RWPE1 (cell line): ENCODE data around the gene WDR19.

Experiments used
- CTCF ChIA-PET: fragments of 350-600 bp; sonication (Branson Sonifier 250); formaldehyde crosslinking; extraction: SDS; loops from one replicate; lab custom pipeline; 2021; lab: Yijun Ruan, JAX
- POLR2A ChIA-PET: fragments of 400-600 bp; formaldehyde crosslinking; extraction: SDS; loops from one replicate; lab custom pipeline; 2020; ENCODE audit warnings: antibody characterized with exemption; ENCODE audit not compliant: low non-redundant PET; lab: Yijun Ruan, JAX
- DNase-seq: peaks from one replicate; pipeline ENCODE4 v3.0.0; 2012; ENCODE audit warnings: low spot score
- H3K27ac ChIP-seq: fragments of 450-650 bp; 2 replicates; pipeline ENCODE4 v1.5.1; 2017
- CTCF ChIP-seq: fragments of 450-650 bp; conservative IDR thresholded peaks from 2 replicates; pipeline ENCODE4 v1.5.1; 2017; ENCODE audit warnings: low read depth, mild to moderate bottlenecking

Gene WDR19

DNA sequence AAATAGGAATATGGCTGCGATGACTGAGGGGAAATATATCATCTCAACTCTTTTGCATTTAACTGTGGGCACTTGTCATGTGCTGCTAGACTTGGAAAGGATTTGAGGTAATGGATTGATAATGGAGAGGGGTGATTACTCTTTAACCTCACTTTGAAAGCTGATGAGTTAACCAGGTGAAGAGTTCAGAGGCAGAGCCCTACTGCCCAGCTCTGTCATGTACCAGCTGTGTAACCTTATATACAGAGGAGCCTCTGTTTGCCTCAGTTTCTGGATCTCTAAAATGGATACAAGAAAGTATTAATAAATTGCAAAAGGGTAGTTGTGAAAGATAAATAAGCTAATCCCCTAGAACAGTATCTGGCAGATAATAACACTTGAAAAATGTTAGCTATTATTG is 51.5 kb downstream of the WDR19 start:
- ChIA-PET POLR2A (no interaction called here), CTCF (interaction anchor here (0.6 kb wide), 1 partner anchor 1172 kb away, joined by 3 read pairs; no protein-coding TSS in a partner anchor)
- no peak for TF ChIP-seq CTCF
- no peak for DNase-seq
- no peak overlapping the region for H3K27ac ChIP-seq

DNA sequence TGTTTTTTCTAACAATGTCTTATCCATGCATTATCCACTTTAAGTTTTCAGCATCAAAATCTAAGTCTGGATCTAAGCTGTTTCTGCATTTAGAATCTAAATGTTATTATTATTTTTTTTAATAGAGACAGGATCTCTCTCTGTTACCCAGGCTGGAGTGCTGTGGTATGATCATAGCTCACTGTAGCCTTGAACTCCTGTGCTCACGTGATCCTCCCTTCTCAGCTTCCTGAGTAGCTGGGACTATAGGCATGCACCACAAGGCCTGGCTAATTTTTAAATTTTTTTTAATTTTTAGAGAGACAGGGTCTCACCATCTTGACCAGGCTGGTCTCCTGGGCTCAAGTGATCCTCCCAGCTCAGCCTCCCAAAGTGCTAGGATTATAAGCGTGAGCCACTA is 52.7 kb downstream of the WDR19 start:
- DNase-seq: no peak
- POLR2A ChIA-PET: no interaction called here
- CTCF ChIA-PET: interaction anchor here (0.7 kb wide), 1 partner anchor 36 kb away, joined by 3 read pairs; no protein-coding TSS in a partner anchor
- no peak for TF ChIP-seq CTCF
- no peak overlapping the region for H3K27ac ChIP-seq

DNA sequence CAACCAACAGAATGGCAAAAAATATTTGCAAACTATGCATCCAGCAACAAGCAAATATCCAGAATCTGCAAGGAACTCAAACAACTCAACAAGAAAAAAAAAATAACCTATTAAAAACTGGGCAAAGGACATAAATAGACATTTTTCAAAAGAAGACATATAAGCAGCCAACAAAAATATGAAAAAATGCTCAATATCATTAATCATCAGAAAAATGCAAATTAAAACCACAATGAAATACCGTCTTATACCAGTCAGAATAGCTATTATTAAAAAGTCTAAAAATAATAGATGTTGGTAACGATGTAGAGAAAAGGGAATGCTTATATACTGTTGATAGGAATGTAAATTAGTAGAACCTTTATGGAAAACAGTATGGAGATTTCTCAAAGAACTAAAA is 53.4 kb downstream of the WDR19 start:
- CTCF ChIA-PET: interaction anchor here (0.7 kb wide), 1 partner anchor 36 kb away, joined by 3 read pairs; no protein-coding TSS in a partner anchor
- POLR2A ChIA-PET: no interaction called here

DNA sequence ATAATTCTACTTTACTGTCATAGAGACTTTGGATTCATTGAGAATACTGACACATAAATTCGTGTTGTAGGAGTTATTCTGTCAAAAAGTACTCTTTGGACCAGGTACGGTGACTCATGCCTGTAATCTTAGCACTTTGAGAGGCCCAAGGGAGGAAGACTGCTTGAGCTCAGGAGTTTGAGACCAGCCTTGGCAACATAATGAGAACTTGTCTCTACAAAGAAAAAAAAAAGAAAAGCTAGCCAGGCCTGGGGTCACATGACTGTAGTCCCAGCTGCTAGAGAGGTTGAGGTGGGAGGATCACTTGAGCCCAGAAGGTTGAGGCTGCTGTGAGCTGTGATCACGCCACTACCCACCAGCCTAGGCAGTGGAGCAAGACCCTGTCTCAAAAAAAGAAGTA is 54.9 kb downstream of the WDR19 start:
- ChIA-PET CTCF (interaction anchor here (0.6 kb wide), 1 partner anchor 16 kb away, joined by 4 read pairs; no protein-coding TSS in a partner anchor), POLR2A (no interaction called here)
- no peak for DNase-seq
- no peak overlapping the region for H3K27ac ChIP-seq
- no peak for TF ChIP-seq CTCF

More for the DNA sequence above, 53.4 kb downstream of the WDR19 start:
- no peak for TF ChIP-seq CTCF
- H3K27ac ChIP-seq: no peak overlapping the region
- no peak for DNase-seq

- DNase-seq: no peak
- no peak overlapping the region for H3K27ac ChIP-seq
- ChIA-PET CTCF (interaction anchor here (0.7 kb wide), 1 partner anchor 13 kb away, joined by 4 read pairs; no protein-coding TSS in a partner anchor), POLR2A (no interaction called here)
- TF ChIP-seq CTCF: no peak
Measured at GRCh38 chr4:39243462-39243861, 61.1 kb downstream of the WDR19 start.

DNA sequence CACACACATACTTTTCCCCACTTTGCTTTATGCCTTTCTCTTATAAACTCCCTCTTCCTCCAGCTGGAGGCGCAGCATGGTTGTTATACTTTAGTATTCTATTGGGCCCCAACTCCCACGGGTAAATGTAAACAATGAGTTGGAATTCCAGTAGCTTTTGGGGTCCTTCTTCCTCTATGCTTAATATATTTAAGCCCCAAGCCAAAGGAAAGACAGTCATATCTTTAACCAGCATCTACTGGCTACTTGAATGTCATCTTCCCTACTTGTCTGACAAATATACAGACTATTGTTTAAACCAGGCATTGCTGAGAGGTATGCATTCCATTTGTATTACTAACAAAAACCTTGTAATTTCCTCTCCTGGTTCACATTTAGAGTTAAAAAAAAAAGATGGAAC is 72.9 kb downstream of the WDR19 start:
- TF ChIP-seq CTCF: no peak
- POLR2A ChIA-PET: no interaction called here
- CTCF ChIA-PET: no interaction called here
- no peak overlapping the region for H3K27ac ChIP-seq
- DNase-seq: peak; percentile 71
